Mammary epithelial cell (primary cell): Measurements from ENCODE around the gene EPHA4.

ENCODE experiments used
- CTCF ChIP-seq, 2 donors: IDR thresholded peaks in 1 of 2; conservative IDR thresholded peaks in 1 of 2; 2 replicates each; pipeline ENCODE4 v1.5.1; 2011 to 2012; ENCODE audit warnings: inconsistent platforms in 2 of 2, low read length in 2 of 2, mild to moderate bottlenecking in 2 of 2, control low read depth in 1 of 2, low read depth in 1 of 2; ENCODE audit not compliant: insufficient read depth in 1 of 2; ENCODE audit errors: extremely low read depth in 1 of 2
- EZH2 ChIP-seq: IDR thresholded peaks from 2 replicates; pipeline ENCODE4 v1.6.1; 2012; ENCODE audit warnings: low read length, inconsistent platforms, borderline replicate concordance

GRCh38 chr2:221415789-221416188 lies 156.3 kb downstream of the EPHA4 start:
- TF ChIP-seq EZH2 (no peak), CTCF (conservative IDR thresholded peaks at IDR 0.05 in 1 of 2, IDR thresholded peaks at IDR 0.05 in 1 of 2; ENCODE audit: extremely low read depth in 1 of 2, insufficient read depth in 1 of 2, low read depth in 1 of 2, low read length in 2 of 2) (no peak)
